K562 (cell line): ENCODE results near the gene CTBP2. TPM values are rescaled to one million over a fixed set of nuclear protein-coding genes. Genes with fewer than 3 reads are reported as not detected.

ENCODE experiments used
- HMG20B ChIP-seq: fragments of 250-450 bp; sonication (Bioruptor Pico); IDR thresholded peaks from 2 replicates; pipeline ENCODE4 v1.5.0; 2021; ENCODE audit warnings: mild to moderate bottlenecking
- HMGN3 ChIP-seq: IDR thresholded peaks from 2 replicates; pipeline ENCODE4 v1.6.1; 2011; ENCODE audit warnings: borderline replicate concordance, low read depth, mild to moderate bottlenecking, mixed read lengths, low read length; ENCODE audit not compliant: insufficient read length; ENCODE audit errors: extremely low read depth
- IFI16 ChIP-seq: fragments of 250-450 bp; sonication (Bioruptor Pico); IDR thresholded peaks from 2 replicates; pipeline ENCODE4 v2.1.2; 2022; ENCODE audit warnings: mild to moderate bottlenecking, inconsistent platforms
- KLF16 ChIP-seq: IDR thresholded peaks from 2 replicates; pipeline ENCODE4 v1.6.1; 2016; ENCODE audit warnings: antibody characterized with exemption
- L3MBTL2 ChIP-seq: fragments of 450-650 bp; IDR thresholded peaks from 2 replicates; pipeline ENCODE4 v1.6.1; 2016; ENCODE audit warnings: mild to moderate bottlenecking, moderate library complexity
- LCOR ChIP-seq: sonication (generic); formaldehyde crosslinking; IDR thresholded peaks from 2 replicates; pipeline ENCODE4 v1.8.0; 2022; ENCODE audit warnings: mild to moderate bottlenecking, missing genetic modification reagents
- NFIC ChIP-seq: fragments of 450-650 bp; IDR thresholded peaks from 2 replicates; pipeline ENCODE4 v1.6.1; 2017; ENCODE audit warnings: mild to moderate bottlenecking, inconsistent platforms
- PBX2 ChIP-seq, 2 experiments: IDR thresholded peaks in 1 of 2; conservative IDR thresholded peaks in 1 of 2; 2 replicates each; pipeline ENCODE4 v1.6.1; 2016; ENCODE audit warnings: low read depth in 2 of 2, mild to moderate bottlenecking in 1 of 2, missing compliant biosample characterization in 1 of 2, missing genetic modification characterization in 1 of 2, moderate library complexity in 1 of 2
- POLR2AphosphoS2 ChIP-seq: IDR thresholded peaks from 2 replicates; pipeline ENCODE4 v1.6.1; 2012; ENCODE audit warnings: low read length, improper control_type of control experiment
- RUNX1 ChIP-seq: sonication (generic); IDR thresholded peaks from 2 replicates; pipeline ENCODE4 v1.6.1; 2016; ENCODE audit warnings: antibody characterized with exemption, low read depth
- TAF1 ChIP-seq: IDR thresholded peaks from 2 replicates; pipeline ENCODE4 v1.6.1; 2011; ENCODE audit warnings: mild to moderate bottlenecking, low read length, moderate library complexity; ENCODE audit not compliant: insufficient read depth, control insufficient read depth, severe bottlenecking; ENCODE audit errors: extremely low read depth
- TCF3 ChIP-seq: sonication (generic); formaldehyde crosslinking; IDR thresholded peaks from 2 replicates; pipeline ENCODE4 v1.4.0; 2020; ENCODE audit warnings: mild to moderate bottlenecking, missing genetic modification reagents
- TCF7L2 ChIP-seq: fragments of 150-350 bp; IDR thresholded peaks from 2 replicates; pipeline ENCODE4 v1.6.1; 2016; ENCODE audit warnings: low read depth, mild to moderate bottlenecking, low read length, moderate library complexity
- TEAD4 ChIP-seq, 2 experiments: sonication (generic) in 1 of 2; formaldehyde crosslinking in 1 of 2; IDR thresholded peaks; 2 replicates each; pipeline versions ENCODE4 v1.6.1 to v1.8.0; 2012 to 2022; ENCODE audit warnings: borderline replicate concordance in 1 of 2, inconsistent platforms in 1 of 2, low read length in 1 of 2, mild to moderate bottlenecking in 1 of 2, missing genetic modification reagents in 1 of 2
- YY1 ChIP-seq, 3 experiments: IDR thresholded peaks; 2 replicates each; pipeline ENCODE4 v1.6.1; 2011; ENCODE audit warnings: low read length in 2 of 3, mild to moderate bottlenecking in 2 of 3, moderate library complexity in 2 of 3, borderline replicate concordance in 1 of 3, control low read depth in 1 of 3, low read depth in 1 of 3; ENCODE audit not compliant: insufficient read depth in 3 of 3, insufficient replicate concordance in 2 of 3, control insufficient read depth in 1 of 3, insufficient read length in 1 of 3; ENCODE audit errors: extremely low read depth in 1 of 3
- ZNF121 ChIP-seq: sonication (generic); formaldehyde crosslinking; conservative IDR thresholded peaks from 2 replicates; pipeline ENCODE4 v1.8.0; 2022; ENCODE audit warnings: missing genetic modification reagents
- ZNF444 ChIP-seq: fragments of 250-450 bp; sonication (Bioruptor Pico); IDR thresholded peaks from 2 replicates; pipeline ENCODE4 v1.4.0; 2020; ENCODE audit warnings: mild to moderate bottlenecking, moderate library complexity
- ZNF551 ChIP-seq: fragments of 250-450 bp; sonication (Bioruptor Pico); IDR thresholded peaks from 2 replicates; pipeline ENCODE4 v1.5.0; 2021; ENCODE audit warnings: mild to moderate bottlenecking, moderate library complexity
- ZNF609 ChIP-seq: sonication (generic); formaldehyde crosslinking; IDR thresholded peaks from 2 replicates; pipeline ENCODE4 v1.8.1; 2023; ENCODE audit warnings: missing genetic modification reagents, mild to moderate bottlenecking, borderline replicate concordance
- polyA plus RNA-seq, 8 experiments: library from polyadenylated mRNA; depleted of rRNA in 4 of 8; stranded (reverse) in 5 of 8; unstranded in 3 of 8; fragments of >200 nt; fragmentation: Nextera tagmentation in 2 of 8; fragmentation: Illumina TruSeq in 1 of 8; extraction: Ambion mirVana in 2 of 8; extraction: Trizol in 1 of 8; gene quantifications; 2 replicates each; pipeline versions ENCODE4 v1.2.1 to v1.2.3, GENCODE V29; 2011 to 2014; ENCODE audit warnings: inconsistent platforms in 1 of 8, missing spikeins in 1 of 8
- total RNA-seq, 7 experiments: library from RNA; depleted of rRNA in 6 of 7; stranded (reverse); fragments of >200 nt in 6 of 7; fragmentation: Illumina TruSeq in 2 of 7; extraction: Trizol in 2 of 7; gene quantifications; 2 replicates each; pipeline versions ENCODE4 v1.2.1 to v1.2.3, GENCODE V29; 2011 to 2021; ENCODE audit warnings: low replicate concordance in 1 of 7

Gene CTBP2
- total and polyA plus RNA-seq, 9 of the 15 experiments (the other 6 are each of a cell fraction or from before 2014, with no cell fraction given), result 1.3 to 8.8 (median 5.1) TPM

GRCh38 chr10:125144693-125145623 is 15.4 kb downstream of the CTBP2 start (continued):
- no peak for TF ChIP-seq ZNF609 (CRISPR knock-in tag)
- TF ChIP-seq HMGN3, result no peak
- no peak for TF ChIP-seq PBX2 (CRISPR knock-in tag; IDR thresholded peaks at IDR 0.05; ENCODE audit: low read depth)
- TF ChIP-seq PBX2 (tag; conservative IDR thresholded peaks at IDR 0.05; ENCODE audit: low read depth), result no peak
- TF ChIP-seq POLR2AphosphoS2, result no peak
- no peak for TF ChIP-seq TAF1
- no peak for TF ChIP-seq RUNX1
- no peak for TF ChIP-seq ZNF551 (CRISPR knock-in tag)
- TF ChIP-seq NFIC, result peak; percentile 37; the same call in 1 of the 2 replicates
- TF ChIP-seq L3MBTL2, result peak; percentile 23; the same call in 1 of the 2 replicates
- peak; percentile 52 for TF ChIP-seq TCF3 (CRISPR knock-in tag)
- no peak for TF ChIP-seq YY1 (IDR thresholded peaks at IDR 0.05; ENCODE audit: borderline replicate concordance in 1 of 3, control insufficient read depth in 1 of 3, extremely low read depth in 1 of 3, insufficient read depth in 3 of 3, insufficient read length in 1 of 3, insufficient replicate concordance in 2 of 3, low read depth in 1 of 3, low read length in 2 of 3)
- TF ChIP-seq HMG20B (CRISPR knock-in tag), result no peak
- 0 out of 2 replicates have a peak, but pooled peaks have one; percentile 8 for TF ChIP-seq KLF16
- no peak for TF ChIP-seq IFI16 (CRISPR knock-in tag)
- TF ChIP-seq TEAD4 (IDR thresholded peaks at IDR 0.05; ENCODE audit: low read length), result no peak
- TF ChIP-seq TEAD4 (CRISPR knock-in tag; IDR thresholded peaks at IDR 0.05; ENCODE audit: borderline replicate concordance), result no peak
- no peak for TF ChIP-seq ZNF444
- no peak for TF ChIP-seq ZNF121 (CRISPR knock-in tag)
- no peak for TF ChIP-seq LCOR (CRISPR knock-in tag)
- TF ChIP-seq TCF7L2, result no peak
